ENCODE data around the gene PKMYT1. TPM values are rescaled to one million over a fixed set of nuclear protein-coding genes. Genes with fewer than 3 reads are reported as not detected.

The PKMYT1 gene
- total RNA-seq, 2 experiments from 2014 or later = 0.47 to 0.60 TPM

- Histone ChIP-seq H3K27ac (ENCODE audit: low read depth in 1 of 2, low read length in 2 of 2) (no peak within 1 kb of the TSS), H3K9me3 (ENCODE audit: control insufficient read depth in 1 of 2, insufficient read depth in 1 of 2, low read length in 2 of 2) (peaks cover 0 to 5% of the 10 kb centered on the region in 2 experiments), H3K36me3 (ENCODE audit: insufficient read depth, low read length) (no peaks in the 10 kb centered on the region), H3K4me1 (ENCODE audit: insufficient read depth, low read length) (peaks cover 49% of the 10 kb centered on the region), H3K27me3 (ENCODE audit: control insufficient read depth in 1 of 2, insufficient read depth in 2 of 2, low read length in 2 of 2) (peaks cover 4 to 8% of the 10 kb centered on the region in 2 experiments), H3K4me3 (ENCODE audit: low read length) (no peak within 1 kb of the TSS)
- TF ChIP-seq CTCF (IDR thresholded peaks at IDR 0.05) = no peak
- H3K9me3 Mint-ChIP-seq = no peaks in the 10 kb centered on the region
- ATAC-seq (ENCODE audit: poor library complexity) (no peak), DNase-seq (peak in 4 of 14 experiments; percentile 27 to 64 (median 56))
- H3K4me1 Mint-ChIP-seq (ENCODE audit: low read depth) = peaks cover 35% of the 10 kb centered on the region
- no peak within 1 kb of the TSS for H3K27ac Mint-ChIP-seq
- CTCF ChIA-PET = interaction anchor here (0.9 to 5.4 kb wide), 4 partner anchors 10 to 112 kb away, joined by 3 to 38 read pairs (median 6); no protein-coding TSS in a partner anchor
- H3K4me3 Mint-ChIP-seq = peak within 1 kb of the TSS; percentile 63
- peaks cover 10% of the 10 kb centered on the region for H3K27me3 Mint-ChIP-seq
- POLR2A ChIA-PET = no interaction called here
- intact Hi-C loops (cut with DNase I, micrococcal nuclease) = no loop called here
- H3K36me3 Mint-ChIP-seq (ENCODE audit: low read depth) = no peaks in the 10 kb centered on the region
Measured at GRCh38 chr16:3017794-3018506, 37.7 kb upstream of the PKMYT1 start, which contains the start of gene CLDN6. CLDN6 (minus strand) TSS chr16:3018183; CDS start chr16:3016021, 2,162 bp downstream.

- Mint-ChIP-seq H3K4me1 (ENCODE audit: low read depth) (peaks cover 29% of the 10 kb centered on the region), H3K36me3 (ENCODE audit: low read depth) (no peaks in the 10 kb centered on the region), H3K9me3 (no peaks in the 10 kb centered on the region), H3K27me3 (peaks cover 16% of the 10 kb centered on the region), H3K4me3 (no peak overlapping the region), H3K27ac (no peak overlapping the region)
- H3K4me3 ChIP-seq (ENCODE audit: low read length) = no peak overlapping the region
- ChIA-PET CTCF (no interaction called here), POLR2A (no interaction called here)
- no peak overlapping the region for H3K27ac ChIP-seq (ENCODE audit: low read depth in 1 of 2, low read length in 2 of 2)
- H3K27me3 ChIP-seq (ENCODE audit: control insufficient read depth in 1 of 2, insufficient read depth in 2 of 2, low read length in 2 of 2) = peaks cover 4 to 10% of the 10 kb centered on the region in 2 experiments
- DNase-seq = no peak
- ATAC-seq (ENCODE audit: poor library complexity) = no peak
- no peaks in the 10 kb centered on the region for H3K36me3 ChIP-seq (ENCODE audit: insufficient read depth, low read length)
- TF ChIP-seq CTCF (IDR thresholded peaks at IDR 0.05) = no peak
- H3K4me1 ChIP-seq (ENCODE audit: insufficient read depth, low read length) = peaks cover 49% of the 10 kb centered on the region
- H3K9me3 ChIP-seq (ENCODE audit: control insufficient read depth in 1 of 2, insufficient read depth in 1 of 2, low read length in 2 of 2) = peaks cover 0 to 5% of the 10 kb centered on the region in 2 experiments
- intact Hi-C loops (cut with DNase I, micrococcal nuclease) = no loop called here
Measured at GRCh38 chr16:3017344-3017743, 37.1 kb upstream of the PKMYT1 start.

GRCh38 chr16:3015865-3016521 lies 35.7 kb upstream of the PKMYT1 start:
- Mint-ChIP-seq H3K4me1 (ENCODE audit: low read depth) (peaks cover 16% of the 10 kb centered on the region), H3K9me3 (no peaks in the 10 kb centered on the region), H3K36me3 (ENCODE audit: low read depth) (no peaks in the 10 kb centered on the region), H3K4me3 (peak overlapping the region; percentile 71), H3K27me3 (peaks cover 18% of the 10 kb centered on the region), H3K27ac (no peak overlapping the region)
- ATAC-seq (ENCODE audit: poor library complexity) = no peak
- CTCF ChIA-PET = no interaction called here
- Histone ChIP-seq H3K36me3 (ENCODE audit: insufficient read depth, low read length) (no peaks in the 10 kb centered on the region), H3K27ac (ENCODE audit: low read depth in 1 of 2, low read length in 2 of 2) (no peak overlapping the region), H3K4me1 (ENCODE audit: insufficient read depth, low read length) (peaks cover 43% of the 10 kb centered on the region), H3K9me3 (ENCODE audit: control insufficient read depth in 1 of 2, insufficient read depth in 1 of 2, low read length in 2 of 2) (peaks cover 0 to 5% of the 10 kb centered on the region in 2 experiments), H3K4me3 (ENCODE audit: low read length) (no peak overlapping the region), H3K27me3 (ENCODE audit: control insufficient read depth in 1 of 2, insufficient read depth in 2 of 2, low read length in 2 of 2) (peaks cover 10 to 12% of the 10 kb centered on the region in 2 experiments)
- intact Hi-C loops (cut with DNase I, micrococcal nuclease) = no loop called here
- POLR2A ChIA-PET = no interaction called here
- no peak for DNase-seq
- TF ChIP-seq CTCF (IDR thresholded peaks at IDR 0.05) = no peak
